Activated T-cell treated with anti-CD3 and anti-CD28 coated beads, Interleukin-2, amount 50 U/mL, for 4 hours (primary cell): ENCODE data around the gene PXYLP1. TPM values are rescaled to one million over a fixed set of nuclear protein-coding genes. Genes with fewer than 3 reads are reported as not detected.
A peak's percentile ranks its signal among the peaks of the same experiment; 100 is the strongest.
"Not testable (repeated sequence)": the region's sequence is repeated elsewhere in the genome, so short reads cannot be mapped to it uniquely, and the experiment has no call there.

Source experiments
- ATAC-seq, 2 donors: fragments of 200-7000 bp; cut with Tn5 transposase; one replicate each; pipeline ENCODE4 v1.10.0; 2021
- DNase-seq: peaks from one replicate; pipeline ENCODE4 v3.0.0-alpha.2; 2020
- H3K27me3 Mint-ChIP-seq: one replicate; pipeline ENCODE4 v1.8.0; 2021; ENCODE audit warnings: low read depth, mixed read lengths
- H3K36me3 Mint-ChIP-seq: one replicate; pipeline ENCODE4 v1.8.0; 2022; ENCODE audit warnings: mixed read lengths; ENCODE audit not compliant: insufficient read depth
- H3K4me1 Mint-ChIP-seq: one replicate; pipeline ENCODE4 v1.8.0; 2021; ENCODE audit warnings: low read depth, mixed read lengths
- H3K4me3 Mint-ChIP-seq: one replicate; pipeline ENCODE4 v1.8.0; 2021; ENCODE audit warnings: mild to moderate bottlenecking, moderate library complexity, mixed read lengths
- H3K9me3 Mint-ChIP-seq: one replicate; pipeline ENCODE4 v1.8.0; 2021; ENCODE audit warnings: mixed read lengths
- total RNA-seq, 3 donors: library from RNA; stranded (reverse); gene quantifications; one replicate each; pipeline ENCODE4 v1.2.1, GENCODE V29; 2021

The PXYLP1 gene
- total RNA-seq, 3 donors from 2014 or later = 3.4 to 6.8 (median 6.0) TPM

DNA sequence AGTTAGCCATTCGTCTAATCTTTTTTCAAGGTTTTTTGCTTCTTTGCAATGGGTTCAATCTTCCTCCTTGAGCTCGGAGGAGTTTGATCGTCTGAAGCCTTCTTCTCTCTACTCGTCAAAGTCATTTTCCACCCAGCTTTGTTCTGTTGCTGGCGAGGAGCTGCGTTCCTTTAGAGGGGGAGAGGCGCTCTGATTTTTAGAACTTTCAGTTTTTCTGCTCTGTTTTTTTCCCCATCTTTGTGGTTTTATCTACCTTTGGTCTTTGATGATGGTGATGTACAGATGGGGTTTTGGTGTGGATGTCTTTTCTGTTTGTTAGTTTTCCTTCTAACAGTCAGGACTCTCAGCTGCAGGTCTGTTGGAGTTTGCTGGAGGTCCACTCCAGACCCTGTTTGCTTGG lies 68.8 kb downstream of the PXYLP1 start:
- Mint-ChIP-seq H3K4me3 (peak overlapping the region; percentile 57), H3K4me1 (peaks cover 14% of the 10 kb centered on the region)
- not testable (repeated sequence) for DNase-seq, H3K27me3 Mint-ChIP-seq, H3K9me3 Mint-ChIP-seq, ATAC-seq, H3K36me3 Mint-ChIP-seq

DNA sequence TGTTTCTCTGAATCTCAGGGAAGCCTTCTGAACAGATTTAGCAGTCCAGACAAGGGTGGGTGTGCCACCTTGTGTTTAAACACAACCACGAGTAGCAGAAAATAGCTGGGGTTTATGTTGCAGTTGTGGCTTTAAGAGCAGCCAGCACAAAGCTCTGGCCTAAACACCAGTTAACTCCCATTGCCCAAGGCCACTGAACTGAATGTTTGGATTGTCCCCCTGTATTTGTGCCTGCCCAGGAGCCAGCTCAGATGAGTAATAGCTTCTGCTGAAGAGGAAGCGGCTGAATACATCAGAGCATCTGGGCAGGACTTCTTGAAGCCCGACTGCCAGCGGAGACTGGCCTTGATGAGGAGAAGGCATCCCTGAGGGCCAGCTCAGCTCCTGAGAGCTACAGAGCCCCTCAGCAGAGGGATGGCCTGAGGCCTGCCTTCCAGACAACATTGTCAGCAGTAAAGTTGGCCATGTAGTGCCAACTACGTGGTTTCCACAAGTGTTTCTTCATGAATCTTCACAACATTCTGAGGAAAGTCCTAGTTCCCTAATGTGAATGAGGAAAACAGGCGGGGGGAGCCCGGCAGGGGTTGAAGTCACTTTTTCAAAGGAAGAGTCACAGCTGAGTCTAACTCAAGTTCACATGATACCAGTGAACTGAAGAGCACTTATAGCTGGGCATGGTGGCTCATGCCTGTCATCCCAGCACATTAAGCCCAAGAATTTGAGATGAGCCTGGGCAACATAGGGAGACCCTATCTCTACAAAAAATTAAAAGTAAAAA lies 70.9 kb downstream of the PXYLP1 start:
- Mint-ChIP-seq H3K9me3 (no peaks in the 10 kb centered on the region), H3K27me3 (no peaks in the 10 kb centered on the region), H3K4me1 (peaks cover 31% of the 10 kb centered on the region), H3K36me3 (no peaks in the 10 kb centered on the region), H3K4me3 (no peak overlapping the region)
- ATAC-seq (no peak), DNase-seq (no peak)

DNA sequence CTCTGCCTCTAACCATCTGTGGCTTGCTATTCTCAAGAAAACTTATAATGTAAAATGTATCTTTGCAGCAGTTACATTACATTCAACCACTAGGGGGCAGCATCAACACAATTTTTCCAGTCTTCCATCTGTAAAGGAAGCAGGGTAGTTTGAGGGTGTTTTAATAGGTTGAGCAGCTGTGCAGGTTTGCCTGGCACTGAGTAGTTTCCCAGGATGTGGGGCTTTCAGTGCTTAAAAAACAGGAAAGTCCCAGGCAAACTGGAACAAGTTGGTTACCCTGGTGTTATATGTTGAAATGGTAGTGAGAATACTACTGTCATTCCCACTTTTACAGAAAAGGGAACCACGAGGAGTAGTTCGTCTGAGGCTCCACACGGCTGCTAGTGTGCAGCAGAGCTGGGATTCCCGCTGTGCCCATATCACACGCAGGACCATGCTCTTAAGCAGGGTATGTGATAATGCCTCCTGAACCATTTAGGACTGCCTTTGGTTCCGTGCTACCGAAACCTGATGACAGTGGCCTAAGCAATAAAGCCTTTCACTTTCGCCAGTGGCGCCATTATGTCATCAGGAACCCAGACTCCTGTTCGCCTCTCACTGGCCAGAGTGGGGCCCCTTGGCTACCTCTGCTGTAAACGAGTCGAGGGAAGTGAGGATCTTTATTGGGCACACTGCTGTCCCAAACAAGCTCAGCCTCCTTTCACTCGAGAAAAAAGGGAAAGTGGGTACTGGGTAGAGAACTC lies 72.0 kb downstream of the PXYLP1 start:
- H3K4me3 Mint-ChIP-seq = no peak overlapping the region
- no peaks in the 10 kb centered on the region for H3K36me3 Mint-ChIP-seq
- peak; percentile 48 for DNase-seq
- no peaks in the 10 kb centered on the region for H3K27me3 Mint-ChIP-seq
- peak; percentile 42 for ATAC-seq
- peaks cover 42% of the 10 kb centered on the region for H3K4me1 Mint-ChIP-seq
- H3K9me3 Mint-ChIP-seq = no peaks in the 10 kb centered on the region

DNA sequence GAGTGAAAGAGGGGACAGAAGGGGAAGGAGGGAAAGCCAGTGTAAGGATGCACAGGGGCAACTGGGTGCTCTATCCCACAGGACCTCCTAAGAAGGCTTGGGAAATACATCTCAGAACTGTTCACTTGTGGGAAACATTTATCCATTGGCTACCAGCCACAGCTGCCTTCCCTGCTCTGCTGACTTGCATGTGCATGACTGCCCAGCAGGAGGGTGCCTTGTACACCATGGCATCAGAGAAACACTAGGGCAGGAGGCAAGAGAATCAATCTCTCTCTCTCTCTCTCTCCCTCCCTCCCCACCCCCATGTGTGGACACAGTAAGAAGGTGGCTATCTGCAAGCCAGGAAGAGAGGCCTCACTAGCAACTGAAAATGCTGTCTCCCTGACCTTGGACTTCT lies 73.8 kb downstream of the PXYLP1 start:
- H3K27me3 Mint-ChIP-seq = no peaks in the 10 kb centered on the region
- no peak for DNase-seq
- H3K36me3 Mint-ChIP-seq = no peaks in the 10 kb centered on the region
- ATAC-seq = no peak
- no peak overlapping the region for H3K4me3 Mint-ChIP-seq
- H3K4me1 Mint-ChIP-seq = peaks cover 45% of the 10 kb centered on the region
- H3K9me3 Mint-ChIP-seq = no peaks in the 10 kb centered on the region

DNA sequence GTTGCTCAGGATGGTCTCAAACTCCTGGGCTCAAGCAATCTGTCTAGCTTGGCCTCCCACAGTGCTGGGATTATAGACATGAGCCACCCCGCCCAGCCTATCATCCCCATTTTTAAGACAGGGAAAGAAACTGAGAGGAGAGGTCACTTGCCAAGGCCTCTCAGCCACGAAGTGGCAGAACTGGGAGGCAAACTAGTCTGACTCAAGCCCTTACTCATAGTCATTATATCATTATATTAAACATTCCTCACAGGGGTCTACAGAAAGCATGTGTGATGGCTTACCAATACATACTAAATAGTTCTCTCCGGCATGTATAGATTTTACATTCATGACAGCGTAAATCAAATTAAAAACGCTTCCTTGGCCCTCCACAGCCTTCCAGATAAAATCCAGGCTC lies 74.7 kb downstream of the PXYLP1 start:
- ATAC-seq (no peak), DNase-seq (no peak)
- Mint-ChIP-seq H3K36me3 (no peaks in the 10 kb centered on the region), H3K9me3 (no peaks in the 10 kb centered on the region), H3K4me1 (peaks cover 48% of the 10 kb centered on the region), H3K27me3 (no peaks in the 10 kb centered on the region), H3K4me3 (no peak overlapping the region)

DNA sequence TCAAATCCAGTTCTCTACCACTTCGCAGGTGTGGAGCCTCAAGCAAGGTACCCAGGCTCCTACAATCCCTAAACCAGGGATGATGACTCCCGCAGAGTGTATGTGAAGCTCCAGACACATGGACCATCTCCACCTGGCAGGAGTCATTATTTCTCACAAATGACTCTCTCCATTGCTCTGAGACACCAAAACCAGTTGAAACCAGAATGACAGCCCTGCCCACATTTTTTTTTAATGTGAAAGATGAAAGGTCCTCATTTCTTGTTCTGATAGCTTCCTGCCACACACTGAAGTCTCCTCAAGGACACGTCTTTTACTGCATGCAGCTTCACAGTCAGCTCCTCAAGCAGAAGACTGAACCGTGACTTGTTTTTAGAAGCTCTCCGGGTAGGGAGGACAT lies 75.3 kb downstream of the PXYLP1 start:
- peak overlapping the region; percentile 68 for H3K4me3 Mint-ChIP-seq
- H3K9me3 Mint-ChIP-seq = no peaks in the 10 kb centered on the region
- H3K27me3 Mint-ChIP-seq = no peaks in the 10 kb centered on the region
- DNase-seq (no peak), ATAC-seq (peak; percentile 32 to 34)
- peaks cover 52% of the 10 kb centered on the region for H3K4me1 Mint-ChIP-seq
- no peaks in the 10 kb centered on the region for H3K36me3 Mint-ChIP-seq

DNA sequence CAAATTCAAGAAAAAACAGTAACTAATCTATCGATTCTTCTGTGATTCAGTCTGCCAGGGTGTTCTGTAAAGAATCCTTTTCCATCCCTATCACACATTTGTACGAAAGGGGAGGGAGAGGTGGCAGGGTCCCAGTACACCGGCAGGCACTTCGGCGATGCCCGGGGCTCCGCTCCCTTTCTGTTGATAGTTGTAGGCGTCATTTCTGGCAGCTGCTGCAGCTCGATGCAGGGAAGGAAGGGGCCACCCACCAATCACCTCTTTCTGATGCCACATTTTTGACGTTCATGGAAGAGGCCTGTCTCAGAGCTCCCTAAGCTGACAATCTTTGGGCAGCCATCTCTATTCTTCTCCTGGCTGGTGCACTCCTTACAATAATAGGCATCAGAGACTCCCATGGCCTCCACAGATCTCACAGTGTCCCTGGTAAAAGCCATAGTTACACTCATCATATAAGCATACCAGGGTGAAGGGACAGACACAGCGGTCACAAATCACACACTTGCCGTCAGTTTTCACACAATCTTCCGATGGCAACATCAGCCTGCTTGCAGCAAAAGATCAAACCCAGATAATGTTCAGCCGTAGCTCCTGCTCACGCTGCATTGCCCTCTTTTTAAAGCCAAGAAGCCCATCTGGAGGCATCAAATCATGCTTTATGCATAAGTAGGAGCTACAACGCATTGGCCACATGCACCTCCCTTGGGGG lies 75.9 kb downstream of the PXYLP1 start:
- Mint-ChIP-seq H3K4me1 (peaks cover 58% of the 10 kb centered on the region), H3K27me3 (no peaks in the 10 kb centered on the region), H3K4me3 (peak overlapping the region; percentile 68), H3K9me3 (no peaks in the 10 kb centered on the region), H3K36me3 (no peaks in the 10 kb centered on the region)
- ATAC-seq (no peak), DNase-seq (no peak)

DNA sequence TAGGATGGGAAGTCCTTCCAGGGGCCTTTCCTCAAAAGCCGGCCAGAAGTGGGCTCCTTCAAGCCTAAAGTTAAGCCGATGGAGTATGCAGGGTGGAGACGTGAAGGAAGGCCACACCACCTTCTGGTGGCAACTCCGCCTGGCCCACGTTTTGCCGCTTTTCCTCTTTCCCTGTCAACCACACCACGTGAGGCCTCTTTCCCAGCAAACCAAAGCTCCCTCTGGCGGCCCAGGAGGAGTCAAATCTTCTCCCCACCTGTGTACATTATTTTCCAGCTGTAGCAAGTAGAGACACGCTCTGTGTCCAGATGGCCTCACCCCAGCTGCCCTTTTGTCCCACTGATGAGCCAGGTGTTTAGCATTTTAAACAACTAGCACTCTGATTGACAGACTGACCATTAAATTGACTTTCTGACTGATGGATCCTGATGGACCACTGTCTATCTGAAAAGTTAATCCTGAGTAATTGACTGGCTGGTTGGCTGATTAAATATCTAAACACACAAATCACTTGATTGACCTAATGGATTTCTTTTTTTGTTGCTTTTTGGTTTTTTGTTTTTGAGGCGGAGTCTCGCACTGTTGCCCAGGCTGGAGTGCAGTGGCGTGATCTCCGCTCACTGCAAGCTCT lies 77.1 kb downstream of the PXYLP1 start:
- Mint-ChIP-seq H3K36me3 (no peaks in the 10 kb centered on the region), H3K4me3 (no peak overlapping the region), H3K4me1 (peaks cover 60% of the 10 kb centered on the region), H3K9me3 (no peaks in the 10 kb centered on the region), H3K27me3 (no peaks in the 10 kb centered on the region)
- ATAC-seq (no peak), DNase-seq (no peak)

DNA sequence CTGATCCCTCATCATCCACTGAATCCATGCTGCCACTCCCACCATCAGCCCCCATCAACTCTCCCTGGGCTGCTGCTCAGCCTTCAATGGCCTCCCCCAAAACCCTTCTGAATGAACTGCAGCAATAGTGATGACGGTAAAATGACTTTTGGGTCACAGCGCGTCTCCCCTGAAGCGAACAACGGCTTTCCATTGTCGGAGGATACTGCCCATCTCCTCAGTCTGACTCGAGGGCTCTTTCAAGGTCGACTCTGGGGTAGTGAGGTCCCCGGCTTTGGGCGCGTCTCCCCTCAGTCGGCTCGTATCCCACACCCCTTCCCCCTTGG lies 79.5 kb downstream of the PXYLP1 start:
- ATAC-seq (peak in 1 of 2 donors; percentile 2), DNase-seq (no peak)
- no peaks in the 10 kb centered on the region for H3K36me3 Mint-ChIP-seq
- peaks cover 57% of the 10 kb centered on the region for H3K4me1 Mint-ChIP-seq
- no peaks in the 10 kb centered on the region for H3K27me3 Mint-ChIP-seq
- H3K9me3 Mint-ChIP-seq = no peaks in the 10 kb centered on the region
- peak overlapping the region; percentile 93 for H3K4me3 Mint-ChIP-seq

DNA sequence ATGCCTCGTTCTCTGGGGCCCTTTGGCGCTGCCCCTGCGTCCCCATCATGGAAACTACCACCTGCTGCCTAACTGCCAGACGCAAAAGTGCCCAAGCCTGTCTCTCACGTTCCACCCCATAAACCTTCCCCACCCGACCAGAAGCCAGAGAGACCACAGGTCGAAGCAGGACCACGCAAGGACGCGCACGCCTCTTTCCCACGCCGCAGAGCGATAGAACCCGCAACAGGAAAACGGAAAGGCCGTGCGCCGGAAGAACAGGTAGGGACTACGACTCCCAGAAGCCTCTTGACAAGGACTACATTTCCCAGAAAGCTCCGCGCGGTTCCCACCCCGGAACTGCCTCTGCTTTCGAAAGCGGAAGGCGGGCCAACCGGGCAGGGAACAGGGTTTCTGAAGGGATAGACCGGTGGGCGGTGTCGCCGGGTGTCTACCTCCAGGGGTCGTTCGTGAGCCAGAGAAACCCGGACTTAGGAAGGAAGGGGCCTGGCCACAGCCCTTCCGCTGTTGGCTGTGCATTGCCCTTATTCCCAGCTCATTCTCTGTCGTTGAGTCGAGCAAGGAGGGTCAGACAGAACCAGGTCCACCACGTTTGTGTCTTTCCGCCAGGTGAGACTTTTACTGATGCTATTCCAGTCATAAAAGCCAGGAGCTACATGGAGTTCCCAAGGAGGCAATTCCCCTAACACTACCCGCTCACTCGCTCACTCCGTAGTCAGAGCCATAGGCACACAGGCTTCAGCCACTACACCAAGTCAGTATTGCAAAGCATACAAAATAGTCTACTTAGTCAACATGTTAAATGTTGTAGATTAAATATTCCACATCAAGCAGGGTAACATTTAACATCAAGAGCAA lies 80.1 kb downstream of the PXYLP1 start:
- H3K4me1 Mint-ChIP-seq = peaks cover 51% of the 10 kb centered on the region
- DNase-seq (peak; percentile 97), ATAC-seq (peak; percentile 92 to 95)
- no peaks in the 10 kb centered on the region for H3K36me3 Mint-ChIP-seq
- H3K4me3 Mint-ChIP-seq = peak overlapping the region; percentile 93
- no peaks in the 10 kb centered on the region for H3K27me3 Mint-ChIP-seq
- H3K9me3 Mint-ChIP-seq = no peaks in the 10 kb centered on the region

DNA sequence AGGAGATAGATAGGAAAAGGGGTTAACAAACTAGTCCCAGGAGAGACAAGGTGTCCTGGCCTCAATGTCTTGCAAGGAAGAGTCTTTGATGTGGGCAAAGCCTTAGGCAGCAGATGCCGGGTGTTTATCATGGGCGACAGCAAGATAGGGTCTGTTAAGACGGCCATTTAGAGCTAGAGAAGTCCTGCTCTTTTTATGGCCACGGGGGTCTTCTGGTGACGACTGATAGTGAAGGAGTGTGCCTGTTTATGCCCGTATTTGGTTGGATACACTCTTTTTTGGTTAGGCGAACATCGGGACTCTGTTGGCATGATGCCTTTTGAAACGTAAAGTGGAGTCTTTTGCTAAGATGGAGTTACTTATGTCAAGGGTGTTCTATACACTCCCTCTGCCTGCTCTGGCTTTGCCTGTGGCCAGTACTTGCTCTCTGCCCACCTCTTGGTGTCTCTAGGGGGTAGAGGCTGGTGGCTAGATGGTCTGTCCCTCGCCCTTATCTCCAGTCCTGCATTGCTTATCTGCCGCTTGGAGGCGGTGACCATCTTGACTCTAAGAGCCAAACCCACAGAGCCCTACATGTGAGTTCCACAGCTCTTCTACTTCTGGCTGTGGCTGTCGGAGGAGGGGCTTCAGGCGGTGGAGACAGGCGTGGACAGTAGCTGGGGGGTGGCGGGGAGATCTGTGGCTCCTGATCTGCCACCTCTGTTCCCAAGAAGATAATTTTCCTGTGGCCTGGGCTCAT lies 80.9 kb downstream of the PXYLP1 start:
- H3K36me3 Mint-ChIP-seq = no peaks in the 10 kb centered on the region
- ATAC-seq (no peak), DNase-seq (no peak)
- no peaks in the 10 kb centered on the region for H3K9me3 Mint-ChIP-seq
- peak overlapping the region; percentile 93 for H3K4me3 Mint-ChIP-seq
- peaks cover 43% of the 10 kb centered on the region for H3K4me1 Mint-ChIP-seq
- no peaks in the 10 kb centered on the region for H3K27me3 Mint-ChIP-seq

DNA sequence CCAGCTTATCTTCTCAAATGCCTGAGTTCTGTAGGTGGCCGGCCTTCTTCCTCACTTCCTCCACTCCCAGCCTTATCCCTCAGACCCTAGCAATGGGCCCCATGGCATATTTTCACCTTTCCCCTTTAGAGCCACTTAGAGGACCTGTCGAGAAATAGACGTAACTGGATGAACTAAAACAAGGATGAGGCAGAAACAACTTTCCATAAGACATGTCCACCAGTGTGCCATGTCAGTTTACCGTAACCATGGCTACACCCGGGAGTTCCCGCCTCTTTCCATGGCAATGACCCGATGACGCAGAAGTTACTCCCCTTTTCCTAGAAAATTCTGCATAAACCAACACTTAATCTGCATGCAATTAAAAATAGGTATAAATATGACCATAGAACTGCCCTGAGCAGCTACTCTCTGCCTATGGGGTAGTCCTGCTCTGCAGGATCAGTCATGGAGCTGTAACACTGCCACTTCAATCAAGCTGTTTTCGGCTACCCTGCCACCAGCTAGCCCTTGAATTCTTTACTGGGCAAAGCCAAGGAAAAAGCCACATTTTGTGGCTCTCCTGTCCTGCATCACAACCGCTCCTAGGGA lies 81.6 kb downstream of the PXYLP1 start:
- H3K4me3 Mint-ChIP-seq = peak overlapping the region; percentile 26
- no peaks in the 10 kb centered on the region for H3K9me3 Mint-ChIP-seq
- H3K4me1 Mint-ChIP-seq = peaks cover 37% of the 10 kb centered on the region
- no peaks in the 10 kb centered on the region for H3K36me3 Mint-ChIP-seq
- ATAC-seq = no peak
- DNase-seq = no peak
- H3K27me3 Mint-ChIP-seq = no peaks in the 10 kb centered on the region

DNA sequence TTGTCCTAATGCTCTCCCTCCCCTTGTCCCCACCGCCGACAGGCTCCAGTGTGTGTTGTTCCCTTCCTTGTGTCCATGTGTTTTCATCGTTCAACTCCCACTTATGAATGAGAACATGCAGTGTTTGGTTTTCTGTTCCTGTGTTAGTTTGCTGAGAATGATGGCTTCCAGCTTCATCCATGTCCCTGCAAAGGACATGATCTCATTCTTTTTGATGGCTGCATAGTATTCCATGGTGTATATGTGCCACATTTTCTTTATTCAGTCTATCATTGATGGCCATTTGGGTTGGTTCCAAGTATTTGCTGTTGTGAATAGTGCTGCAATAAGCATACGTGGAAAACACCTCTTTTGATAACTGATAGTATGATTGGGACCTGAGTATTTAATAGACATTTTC lies 82.8 kb downstream of the PXYLP1 start:
- not testable (repeated sequence) for H3K4me3 Mint-ChIP-seq, H3K36me3 Mint-ChIP-seq, ATAC-seq, H3K9me3 Mint-ChIP-seq, H3K27me3 Mint-ChIP-seq, DNase-seq
- H3K4me1 Mint-ChIP-seq = peaks cover 27% of the 10 kb centered on the region
